T-helper 2 cell treated with Interferon-gamma antibody and Interleukin-4, amounts not matched to agents 100 ng/mL and 5 ng/mL, for 36 hours (primary cell): ENCODE measurements around the gene TRIP13. TPM values are rescaled to one million over a fixed set of nuclear protein-coding genes. Genes with fewer than 3 reads are reported as not detected.

Experiments used
- intact Hi-C: fragments of 100-400 bp; cut with micrococcal nuclease; formaldehyde crosslinking; loops from one replicate; pipeline ENCODE4 v1.15.1; 2023
- total RNA-seq: library from RNA; stranded (reverse); gene quantifications from 2 replicates; pipeline ENCODE4 v1.2.3, GENCODE V29; 2022

TRIP13 gene
- total RNA-seq, 1 donor from 2014 or later = 36.8 TPM

- intact Hi-C loops = no loop called here
Observed at GRCh38 chr5:949815-950560, 57.3 kb downstream of the TRIP13 start.

GRCh38 chr5:951940-952596 lies 59.4 kb downstream of the TRIP13 start:
- intact Hi-C loops = no loop called here

- intact Hi-C loops = no loop called here
Observed at GRCh38 chr5:952597-953271, 60.0 kb downstream of the TRIP13 start.

- intact Hi-C loops = no loop called here
Observed at GRCh38 chr5:953535-954449, 61.1 kb downstream of the TRIP13 start.

- intact Hi-C loops = no loop called here
Observed at GRCh38 chr5:955886-956761, 63.4 kb downstream of the TRIP13 start.

GRCh38 chr5:956941-957747 lies 64.5 kb downstream of the TRIP13 start:
- intact Hi-C loops = no loop called here

- intact Hi-C loops = no loop called here
Observed at GRCh38 chr5:957748-958485, 65.2 kb downstream of the TRIP13 start.

GRCh38 chr5:958701-959571 lies 66.3 kb downstream of the TRIP13 start:
- intact Hi-C loops = no loop called here

- intact Hi-C loops = loop anchor here (10.0 kb wide), 1 partner anchor 355 kb away; no protein-coding TSS in a partner anchor
Observed at GRCh38 chr5:959581-960531, 67.2 kb downstream of the TRIP13 start.

GRCh38 chr5:960551-960950 lies 67.9 kb downstream of the TRIP13 start:
- intact Hi-C loops = loop anchor here (10.0 kb wide), 1 partner anchor 354 kb away; no protein-coding TSS in a partner anchor

GRCh38 chr5:961002-961710 lies 68.5 kb downstream of the TRIP13 start:
- intact Hi-C loops = loop anchor here (10.0 kb wide), 1 partner anchor 354 kb away; no protein-coding TSS in a partner anchor

- intact Hi-C loops = loop anchor here (10.0 kb wide), 1 partner anchor 353 kb away; no protein-coding TSS in a partner anchor
Observed at GRCh38 chr5:961711-962240, 69.1 kb downstream of the TRIP13 start.

- intact Hi-C loops = loop anchor here (10.0 kb wide), 1 partner anchor 352 kb away; no protein-coding TSS in a partner anchor
Observed at GRCh38 chr5:962386-962785, 69.7 kb downstream of the TRIP13 start.

GRCh38 chr5:962801-963200 lies 70.1 kb downstream of the TRIP13 start:
- intact Hi-C loops = loop anchor here (10.0 kb wide), 1 partner anchor 352 kb away; no protein-coding TSS in a partner anchor

GRCh38 chr5:963310-963672 lies 70.6 kb downstream of the TRIP13 start:
- intact Hi-C loops = loop anchor here (10.0 kb wide), 1 partner anchor 352 kb away; no protein-coding TSS in a partner anchor
